Endothelial cell of umbilical vein (primary cell): ENCODE data around the gene UNC5C. TPM values are rescaled to one million over a fixed set of nuclear protein-coding genes. Genes with fewer than 3 reads are reported as not detected.

Experiments used
- BruUV-seq: library from RNA; stranded (reverse); fragments of 400-500 nt; replicated peaks from 2 replicates; lab custom pipeline; 2021; lab: Mats Ljungman, UMichigan
- CTCF ChIA-PET: fragments of 300-600, 350-600 bp; sonication (Branson Sonifier 250); formaldehyde crosslinking; loops from one replicate; lab custom pipeline; 2021; ENCODE audit warnings: antibody characterized with exemption, inconsistent platforms; lab: Charles Lee
- POLR2A ChIA-PET: fragments of 300-600, 350-600 bp; sonication (Branson Sonifier 250); formaldehyde crosslinking; loops from one replicate; lab custom pipeline; 2021; ENCODE audit warnings: antibody characterized with exemption, inconsistent platforms; lab: Charles Lee
- DNase-seq: peaks from one replicate; pipeline ENCODE4 v3.0.0-alpha.2; 2011; ENCODE audit warnings: low read depth, low spot score
- FAIRE-seq: peaks from 2 replicates; lab custom pipeline; 2011; peaks lifted over from hg19 to GRCh38; lab: Jason Lieb, UNC
- H2AFZ ChIP-seq: 2 replicates; pipeline ENCODE4 v1.6.0; 2012; ENCODE audit warnings: low read depth, low read length, control low read depth, inconsistent platforms
- H3K27ac ChIP-seq: 2 replicates; pipeline ENCODE4 v1.5.1; 2011; ENCODE audit warnings: low read depth, mild to moderate bottlenecking, control low read depth, low read length, moderate library complexity; ENCODE audit not compliant: insufficient read depth
- H3K27me3 ChIP-seq, 2 experiments: 2 replicates each; pipeline versions ENCODE4 v1.6.0 to v1.6.1; 2011; ENCODE audit warnings: low read length in 2 of 2, mixed read lengths in 1 of 2; ENCODE audit not compliant: control insufficient read depth in 2 of 2, insufficient read depth in 2 of 2
- H3K36me3 ChIP-seq, 2 experiments: 2 replicates in 1 of 2; 3 replicates in 1 of 2; pipeline ENCODE4 v1.5.1; 2011; ENCODE audit warnings: low read length in 2 of 2, mild to moderate bottlenecking in 1 of 2, moderate library complexity in 1 of 2; ENCODE audit not compliant: control insufficient read depth in 2 of 2, insufficient read depth in 2 of 2; ENCODE audit errors: extremely low read depth in 1 of 2
- H3K4me1 ChIP-seq: 3 replicates; pipeline ENCODE4 v1.5.1; 2011; ENCODE audit warnings: mild to moderate bottlenecking, low read length; ENCODE audit not compliant: control insufficient read depth, insufficient read depth; ENCODE audit errors: extremely low read depth
- H3K4me2 ChIP-seq: 2 replicates; pipeline ENCODE4 v1.6.1; 2011; ENCODE audit warnings: low read length, control low read depth, mixed read lengths; ENCODE audit not compliant: insufficient read depth
- H3K4me3 ChIP-seq, 3 experiments: fragments of 200-600 bp in 1 of 3; sonication (generic), shearing (Covaris generic) in 1 of 3; replicated peaks in 1 of 3; 2 replicates each; pipeline ENCODE4 v1.5.1; 2011 to 2016; ENCODE audit warnings: control low read depth in 3 of 3, low read length in 3 of 3, mild to moderate bottlenecking in 2 of 3, inconsistent platforms in 1 of 3, low read depth in 1 of 3, moderate library complexity in 1 of 3; ENCODE audit not compliant: insufficient read depth in 1 of 3
- H3K79me2 ChIP-seq: 2 replicates; pipeline ENCODE4 v1.6.0; 2012; ENCODE audit warnings: low read length, inconsistent platforms; ENCODE audit not compliant: control insufficient read depth, insufficient read depth
- H3K9ac ChIP-seq: replicated peaks from 2 replicates; pipeline ENCODE3; 2011; ENCODE audit warnings: low read length, control low read depth; ENCODE audit not compliant: insufficient read depth; ENCODE audit errors: extremely low read depth
- H3K9me1 ChIP-seq: replicated peaks from 3 replicates; pipeline ENCODE4 v1.6.0; 2011; ENCODE audit warnings: mild to moderate bottlenecking, low read length; ENCODE audit not compliant: control insufficient read depth, insufficient read depth; ENCODE audit errors: extremely low read depth
- H3K9me3 ChIP-seq: replicated peaks from 2 replicates; pipeline ENCODE4 v1.5.1; 2012; ENCODE audit warnings: low read length, inconsistent platforms; ENCODE audit not compliant: control insufficient read depth, insufficient read depth
- H4K20me1 ChIP-seq: replicated peaks from 2 replicates; pipeline ENCODE3; 2011; ENCODE audit warnings: mild to moderate bottlenecking, low read length; ENCODE audit not compliant: control insufficient read depth, insufficient read depth; ENCODE audit errors: extremely low read depth
- EZH2 ChIP-seq: IDR thresholded peaks from 2 replicates; pipeline ENCODE4 v1.6.1; 2012; ENCODE audit warnings: borderline replicate concordance, low read depth, mild to moderate bottlenecking, moderate library complexity, low read length, inconsistent platforms; ENCODE audit not compliant: severe bottlenecking
- FOS ChIP-seq: IDR thresholded peaks from 2 replicates; pipeline ENCODE4 v1.6.1; 2011; ENCODE audit warnings: mild to moderate bottlenecking, low read length, moderate library complexity, borderline replicate concordance; ENCODE audit not compliant: insufficient read depth
- GATA2 ChIP-seq: IDR thresholded peaks from 2 replicates; pipeline ENCODE4 v1.7.0; 2011; ENCODE audit warnings: low read depth, mild to moderate bottlenecking, moderate library complexity, mixed read lengths, low read length; ENCODE audit not compliant: insufficient read length, insufficient read depth
- JUN ChIP-seq: IDR thresholded peaks from 2 replicates; pipeline ENCODE4 v1.6.1; 2011; ENCODE audit warnings: borderline replicate concordance, low read depth; ENCODE audit not compliant: insufficient read length, insufficient read depth
- MAX ChIP-seq: IDR thresholded peaks from 2 replicates; pipeline ENCODE4 v1.6.1; 2011; ENCODE audit not compliant: insufficient read depth, insufficient read length
- MYC ChIP-seq: IDR thresholded peaks from one replicate; pipeline ENCODE4 v1.6.1; 2011; ENCODE audit warnings: mild to moderate bottlenecking, low read depth, low read length
- POLR2A ChIP-seq: IDR thresholded peaks from 2 replicates; pipeline ENCODE4 v1.6.1; 2012; ENCODE audit warnings: low read depth, mild to moderate bottlenecking, control low read depth, low read length
- POLR2AphosphoS5 ChIP-seq: IDR thresholded peaks from 2 replicates; pipeline ENCODE4 v1.6.1; 2012; ENCODE audit warnings: low read depth, mild to moderate bottlenecking, control low read depth, low read length, moderate library complexity; ENCODE audit not compliant: insufficient read depth
- dilution Hi-C: fragments of 300-500 bp; cut with MboI; formaldehyde crosslinking; loops from one replicate; pipeline ENCODE4 v1.15.0; 2019; ENCODE audit warnings: low sequenced_read_pairs; ENCODE audit not compliant: extremely low pct_ligation_motif_present
- intact Hi-C: fragments of 100-400 bp; cut with micrococcal nuclease; formaldehyde crosslinking; loops from one replicate; pipeline ENCODE4 v1.10.0; 2022
- polyA plus RNA-seq, 4 experiments: library from polyadenylated mRNA; depleted of rRNA in 3 of 4; stranded (reverse) in 3 of 4; unstranded in 1 of 4; fragments of >200 nt; gene quantifications; 2 replicates each; pipeline versions ENCODE4 v1.2.1 to v1.2.3, GENCODE V29; 2011 to 2012; ENCODE audit warnings: missing spikeins in 1 of 4
- total RNA-seq: library from RNA; stranded (reverse); gene quantifications from 2 replicates; pipeline ENCODE4 v1.2.3, GENCODE V29; 2021
- TF ChIP-seq, protein P1 (sequence below), 2 donors: IDR thresholded peaks; 1 replicate in 1 of 2; 2 replicates in 1 of 2; pipeline ENCODE4 v1.5.1; 2011; ENCODE audit warnings: low read length in 2 of 2, mild to moderate bottlenecking in 2 of 2, moderate library complexity in 2 of 2, control low read depth in 1 of 2, inconsistent platforms in 1 of 2, low read depth in 1 of 2; ENCODE audit not compliant: insufficient read depth in 1 of 2; ENCODE audit errors: extremely low read depth in 1 of 2

The UNC5C gene
- total and polyA plus RNA-seq, 2 donors (not counting 3 experiments of a cell fraction or from before 2014, with no cell fraction given): 0.44 to 0.53 TPM

DNA sequence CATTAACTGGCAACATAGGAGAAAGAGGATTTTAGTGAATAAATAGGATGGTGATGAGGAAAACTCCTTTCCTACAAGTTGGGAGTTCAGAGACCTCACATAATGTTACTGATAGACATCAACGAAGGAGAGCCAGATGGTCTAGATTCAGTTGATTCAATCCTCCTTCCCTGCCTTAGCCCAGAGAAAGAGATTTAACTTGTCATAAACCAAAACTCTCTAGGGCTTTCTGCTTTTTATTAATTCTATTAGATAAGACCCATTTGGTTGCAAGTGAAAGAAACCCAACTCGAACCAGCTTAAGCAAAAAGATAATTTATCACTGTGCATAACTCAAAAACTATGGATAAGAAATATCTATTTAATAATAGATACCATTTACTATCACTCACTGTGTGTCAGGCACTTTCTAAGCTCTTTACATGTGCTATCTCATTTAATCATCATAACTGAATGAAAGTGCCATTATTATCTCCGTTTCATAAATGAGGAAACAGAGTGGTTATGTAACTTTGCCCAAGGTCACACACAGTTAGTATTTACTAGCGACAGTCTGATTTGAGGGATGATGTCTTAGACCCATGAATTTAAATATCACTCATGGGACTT is 4.3 kb upstream of the UNC5C start:
- H3K4me2 ChIP-seq: no peak overlapping the region
- dilution Hi-C loops: no loop called here
- H3K79me2 ChIP-seq: no peaks in the 10 kb centered on the region
- H4K20me1 ChIP-seq: no peaks in the 10 kb centered on the region
- H3K4me3 ChIP-seq: no peak overlapping the region
- CTCF ChIA-PET: interaction anchor here (1.6 kb wide), 1 partner anchor 33 kb away, joined by 3 read pairs; no protein-coding TSS in a partner anchor
- H3K27ac ChIP-seq: no peak overlapping the region
- peaks cover 16% of the 10 kb centered on the region for H3K4me1 ChIP-seq
- H3K9me3 ChIP-seq: no peaks in the 10 kb centered on the region
- no peaks in the 10 kb centered on the region for H3K36me3 ChIP-seq
- POLR2A ChIA-PET: no interaction called here
- DNase-seq (no peak), FAIRE-seq (no peak)
- H2AFZ ChIP-seq: no peak overlapping the region
- intact Hi-C loops: no loop called here
- peaks cover 29 to 34% of the 10 kb centered on the region in 2 experiments for H3K27me3 ChIP-seq
- TF ChIP-seq POLR2AphosphoS5 (no peak), FOS (no peak), GATA2 (no peak)
- TF ChIP-seq, protein P1, sequence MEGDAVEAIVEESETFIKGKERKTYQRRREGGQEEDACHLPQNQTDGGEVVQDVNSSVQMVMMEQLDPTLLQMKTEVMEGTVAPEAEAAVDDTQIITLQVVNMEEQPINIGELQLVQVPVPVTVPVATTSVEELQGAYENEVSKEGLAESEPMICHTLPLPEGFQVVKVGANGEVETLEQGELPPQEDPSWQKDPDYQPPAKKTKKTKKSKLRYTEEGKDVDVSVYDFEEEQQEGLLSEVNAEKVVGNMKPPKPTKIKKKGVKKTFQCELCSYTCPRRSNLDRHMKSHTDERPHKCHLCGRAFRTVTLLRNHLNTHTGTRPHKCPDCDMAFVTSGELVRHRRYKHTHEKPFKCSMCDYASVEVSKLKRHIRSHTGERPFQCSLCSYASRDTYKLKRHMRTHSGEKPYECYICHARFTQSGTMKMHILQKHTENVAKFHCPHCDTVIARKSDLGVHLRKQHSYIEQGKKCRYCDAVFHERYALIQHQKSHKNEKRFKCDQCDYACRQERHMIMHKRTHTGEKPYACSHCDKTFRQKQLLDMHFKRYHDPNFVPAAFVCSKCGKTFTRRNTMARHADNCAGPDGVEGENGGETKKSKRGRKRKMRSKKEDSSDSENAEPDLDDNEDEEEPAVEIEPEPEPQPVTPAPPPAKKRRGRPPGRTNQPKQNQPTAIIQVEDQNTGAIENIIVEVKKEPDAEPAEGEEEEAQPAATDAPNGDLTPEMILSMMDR (IDR thresholded peaks at IDR 0.05; ENCODE audit: extremely low read depth in 1 of 2, insufficient read depth in 1 of 2, low read depth in 1 of 2, low read length in 2 of 2): no peak
- no TSS peak for BruUV-seq
- H3K9me1 ChIP-seq: no peaks in the 10 kb centered on the region
- no peak overlapping the region for H3K9ac ChIP-seq

DNA sequence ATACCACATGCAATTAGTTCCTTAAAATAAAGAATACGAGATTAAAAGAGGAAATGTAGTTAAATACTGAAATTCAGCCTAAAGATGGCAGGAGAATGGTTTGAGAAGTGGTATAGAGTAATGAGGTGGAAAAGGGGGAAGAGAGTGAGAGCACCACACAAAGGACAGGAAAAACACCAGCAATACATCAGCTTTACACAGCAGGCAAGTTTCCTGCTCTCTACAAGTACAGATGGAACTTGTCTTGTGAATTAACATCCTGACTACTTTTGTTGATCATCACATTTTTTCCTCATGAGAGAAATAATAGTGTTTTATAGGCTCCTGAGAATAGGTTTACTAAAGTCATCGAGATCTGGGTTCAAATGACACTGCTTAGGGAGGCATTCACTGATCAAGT is 2.9 kb upstream of the UNC5C start:
- intact Hi-C loops (no loop called here), dilution Hi-C loops (no loop called here)
- no peak for TF ChIP-seq POLR2AphosphoS5
- no peak for TF ChIP-seq GATA2
- TF ChIP-seq JUN: no peak
- TF ChIP-seq, protein P1 (IDR thresholded peaks at IDR 0.05; ENCODE audit: extremely low read depth in 1 of 2, insufficient read depth in 1 of 2, low read depth in 1 of 2, low read length in 2 of 2): no peak
- no peak for TF ChIP-seq POLR2A
- no peak for TF ChIP-seq EZH2
- TF ChIP-seq MYC: no peak
- no peak for TF ChIP-seq FOS
- no peak for TF ChIP-seq MAX
- Histone ChIP-seq H3K4me1 (peaks cover 20% of the 10 kb centered on the region), H4K20me1 (no peaks in the 10 kb centered on the region), H3K27ac (no peak overlapping the region), H3K36me3 (no peaks in the 10 kb centered on the region), H3K9me1 (no peaks in the 10 kb centered on the region), H3K9ac (no peak overlapping the region), H2AFZ (no peak overlapping the region), H3K9me3 (no peaks in the 10 kb centered on the region), H3K4me2 (no peak overlapping the region), H3K27me3 (peaks cover 38 to 45% of the 10 kb centered on the region in 2 experiments), H3K79me2 (no peaks in the 10 kb centered on the region), H3K4me3 (no peak overlapping the region)
- BruUV-seq: no TSS peak
- CTCF ChIA-PET: interaction anchor here (0.8 to 1.6 kb wide), 2 partner anchors 32 to 395 kb away, joined by 3 read pairs; no protein-coding TSS in a partner anchor
- FAIRE-seq: no peak
- no peak for DNase-seq
- POLR2A ChIA-PET: no interaction called here
